ENCODE results near the gene CACNB4. TPM values are rescaled to one million over a fixed set of nuclear protein-coding genes. Genes with fewer than 3 reads are reported as not detected.
"Not testable (repeated sequence)": the region's sequence is repeated elsewhere in the genome, so short reads cannot be mapped to it uniquely, and the experiment has no call there.

Gene CACNB4
- total and polyA plus RNA-seq, 10 donors: 0.14 to 5.1 (median 1.6) TPM

GRCh38 chr2:152092095-152092494 is 6.7 kb downstream of the CACNB4 start:
- Histone ChIP-seq H3K36me3 (no peaks in the 10 kb centered on the region), H3K27me3 (replicated peaks in 1 of 7) (peaks cover 0 to 5% (median 0%) of the 10 kb centered on the region in 7 donors), H3K9me3 (no peaks in the 10 kb centered on the region), H3K4me3 (no peak overlapping the region), H3K4me1 (peaks cover 0 to 20% (median 3%) of the 10 kb centered on the region in 6 donors), H3K27ac (no peak overlapping the region)
- intact Hi-C loops (cut with DNase I; ENCODE audit: low total_unique reads): no loop called here
- no peak for DNase-seq
- TF ChIP-seq POLR2A (IDR thresholded peaks at IDR 0.05): no peak
- 90 to 99% (median 96%) methylated on average over 2 of the region's 2 CpGs for WGBS, 5 donors

GRCh38 chr2:152090726-152091125 is 8.1 kb downstream of the CACNB4 start:
- intact Hi-C loops (cut with DNase I; ENCODE audit: low total_unique reads); H3K27me3 ChIP-seq (replicated peaks in 1 of 7); H3K36me3 ChIP-seq; H3K4me3 ChIP-seq; DNase-seq; H3K27ac ChIP-seq; H3K9me3 ChIP-seq: not testable (repeated sequence)
- 89 to 95% (median 92%) methylated on average over 4 of the region's 4 CpGs for WGBS, 5 donors
- peaks cover 0 to 18% (median 2%) of the 10 kb centered on the region in 6 donors for H3K4me1 ChIP-seq

GRCh38 chr2:152089238-152089637 is 9.6 kb downstream of the CACNB4 start:
- no peaks in the 10 kb centered on the region for H3K36me3 ChIP-seq
- H3K4me1 ChIP-seq: peaks cover 0 to 18% (median 2%) of the 10 kb centered on the region in 6 donors
- TF ChIP-seq POLR2A (IDR thresholded peaks at IDR 0.05) (no peak), CTCF (IDR thresholded peaks at IDR 0.05 in 8 of 11, conservative IDR thresholded peaks at IDR 0.05 in 3 of 11) (no peak), POLR2AphosphoS5 (IDR thresholded peaks at IDR 0.05) (no peak)
- no peaks in the 10 kb centered on the region for H3K9me3 ChIP-seq
- intact Hi-C loops (cut with DNase I; ENCODE audit: low total_unique reads): no loop called here
- no peak overlapping the region for H3K27ac ChIP-seq
- H3K4me3 ChIP-seq: no peak overlapping the region
- DNase-seq: no peak
- no peaks in the 10 kb centered on the region for H3K27me3 ChIP-seq (replicated peaks in 1 of 7)
- WGBS, 5 donors: 18 to 40% (median 30%) methylated on average over 1 to 2 of the region's 2 CpGs

- H3K27me3 ChIP-seq (replicated peaks in 1 of 7): no peaks in the 10 kb centered on the region
- intact Hi-C loops (cut with DNase I; ENCODE audit: low total_unique reads): no loop called here
- no peaks in the 10 kb centered on the region for H3K36me3 ChIP-seq
- no peak overlapping the region for H3K27ac ChIP-seq
- 69 to 95% (median 80%) methylated on average over 3 of the region's 3 CpGs for WGBS, 5 donors
- DNase-seq: no peak
- H3K9me3 ChIP-seq: no peaks in the 10 kb centered on the region
- TF ChIP-seq POLR2A (IDR thresholded peaks at IDR 0.05) (no peak), CTCF (IDR thresholded peaks at IDR 0.05 in 8 of 11, conservative IDR thresholded peaks at IDR 0.05 in 3 of 11) (no peak), POLR2AphosphoS5 (IDR thresholded peaks at IDR 0.05) (no peak)
- peaks cover 0 to 18% (median 2%) of the 10 kb centered on the region in 6 donors for H3K4me1 ChIP-seq
- H3K4me3 ChIP-seq: no peak overlapping the region
Measured at GRCh38 chr2:152088006-152088405, 10.8 kb downstream of the CACNB4 start.

- DNase-seq: no peak
- H3K27me3 ChIP-seq (replicated peaks in 1 of 7): no peaks in the 10 kb centered on the region
- 87 to 96% (median 94%) methylated on average over 2 of the region's 2 CpGs for WGBS, 5 donors
- no peak overlapping the region for H3K4me3 ChIP-seq
- no peak overlapping the region for H3K27ac ChIP-seq
- intact Hi-C loops (cut with DNase I; ENCODE audit: low total_unique reads): no loop called here
- H3K9me3 ChIP-seq: no peaks in the 10 kb centered on the region
- no peak for TF ChIP-seq POLR2A (IDR thresholded peaks at IDR 0.05)
- no peak for TF ChIP-seq POLR2AphosphoS5 (IDR thresholded peaks at IDR 0.05)
- TF ChIP-seq CTCF (IDR thresholded peaks at IDR 0.05 in 8 of 11, conservative IDR thresholded peaks at IDR 0.05 in 3 of 11): no peak
- peaks cover 0 to 18% (median 2%) of the 10 kb centered on the region in 6 donors for H3K4me1 ChIP-seq
- H3K36me3 ChIP-seq: no peaks in the 10 kb centered on the region
Measured at GRCh38 chr2:152086231-152086630, 12.6 kb downstream of the CACNB4 start.
